Heart left ventricle (tissue), 13 donors: Measurements from ENCODE around the gene MGA.

ENCODE experiments used
- POLR2A ChIP-seq, 2 donors: fragments of 450-650 bp; IDR thresholded peaks; one replicate each; pipeline ENCODE4 v1.6.1; 2017; ENCODE audit warnings: antibody characterized with exemption in 2 of 2, mild to moderate bottlenecking in 2 of 2, moderate library complexity in 2 of 2
- TF ChIP-seq, protein P1 (sequence below), 12 donors: fragments of 200-600 bp; sonication (generic) in 4 of 12; IDR thresholded peaks; one replicate each; pipeline versions ENCODE4 v1.5.0 to v1.8.0; 2018 to 2022; ENCODE audit warnings: antibody characterized with exemption in 12 of 12, mild to moderate bottlenecking in 5 of 12
- donor health status: ischemic (EF 13 %, LVEDD 7.1; RV severe dilation, severe dysfunction).
- donor health status: DM: no; HTN: yes; CAD: no.
- donor health status: DM: no; HTN: no; CAD: no.
- donor health status: ischemic (EF 25% LVEDD 6.9; RV normal size, moderate dysfunction).
- donor health status: ischemic (EF 25% LVEDD 5.7; RV mildly dilated, moderate dysfunction).
- donor health status: ischemic (EF 35%, LVEDD 5.7; RV mildly dilated, moderate dysfunction).
- donor health status: nonischemic (EF 11% LVEDD 7.7; RV severe dilation, severe dysfunction).
- donor health status: DM: yes; HTN: yes; CAD: no.
- donor health status: PGD.
- donor health status: ischemic (EF 29% LVEDD 5.4; RV normal size, mild dysfunction).
- donor health status: nonischemic (EF 23%, LVEDD 6.1; RV moderate dilation, normal function).

GRCh38 chr15:41691471-41691870 lies 31.3 kb downstream of the MGA start:
- TF ChIP-seq, protein P1, sequence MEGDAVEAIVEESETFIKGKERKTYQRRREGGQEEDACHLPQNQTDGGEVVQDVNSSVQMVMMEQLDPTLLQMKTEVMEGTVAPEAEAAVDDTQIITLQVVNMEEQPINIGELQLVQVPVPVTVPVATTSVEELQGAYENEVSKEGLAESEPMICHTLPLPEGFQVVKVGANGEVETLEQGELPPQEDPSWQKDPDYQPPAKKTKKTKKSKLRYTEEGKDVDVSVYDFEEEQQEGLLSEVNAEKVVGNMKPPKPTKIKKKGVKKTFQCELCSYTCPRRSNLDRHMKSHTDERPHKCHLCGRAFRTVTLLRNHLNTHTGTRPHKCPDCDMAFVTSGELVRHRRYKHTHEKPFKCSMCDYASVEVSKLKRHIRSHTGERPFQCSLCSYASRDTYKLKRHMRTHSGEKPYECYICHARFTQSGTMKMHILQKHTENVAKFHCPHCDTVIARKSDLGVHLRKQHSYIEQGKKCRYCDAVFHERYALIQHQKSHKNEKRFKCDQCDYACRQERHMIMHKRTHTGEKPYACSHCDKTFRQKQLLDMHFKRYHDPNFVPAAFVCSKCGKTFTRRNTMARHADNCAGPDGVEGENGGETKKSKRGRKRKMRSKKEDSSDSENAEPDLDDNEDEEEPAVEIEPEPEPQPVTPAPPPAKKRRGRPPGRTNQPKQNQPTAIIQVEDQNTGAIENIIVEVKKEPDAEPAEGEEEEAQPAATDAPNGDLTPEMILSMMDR (IDR thresholded peaks at IDR 0.05), result no peak
- no peak for TF ChIP-seq POLR2A (IDR thresholded peaks at IDR 0.05)
